Measurements from ENCODE around the gene RLBP1.
A peak's percentile ranks its signal among the peaks of the same experiment; 100 is the strongest.

The RLBP1 gene

DNA sequence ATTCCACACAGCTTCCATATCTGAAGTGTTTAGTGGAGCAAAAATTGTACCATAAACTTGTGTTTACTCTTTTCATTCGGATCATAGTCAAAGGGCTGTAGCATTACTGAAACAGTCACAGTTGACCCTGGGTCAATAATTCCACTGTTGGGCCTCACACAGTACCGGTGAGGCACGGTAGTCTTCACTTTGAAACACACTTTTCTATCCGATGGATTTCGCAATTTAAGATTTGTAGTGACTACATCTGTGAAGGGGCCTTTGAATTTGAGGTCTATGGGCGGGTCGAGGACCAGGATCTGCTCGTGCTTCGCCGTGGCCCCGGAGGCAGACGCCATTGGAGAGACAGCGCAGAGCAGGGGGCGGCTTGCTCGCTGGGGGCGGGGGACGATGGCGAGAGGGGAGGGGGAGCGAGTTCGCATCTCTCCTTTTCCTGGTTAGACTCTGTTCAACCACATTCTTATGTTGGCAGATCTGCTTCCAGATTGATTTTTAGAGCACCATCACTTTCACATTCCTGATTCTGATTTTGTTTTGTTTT, 19.8 kb downstream of the RLBP1 start:
- no peak overlapping the region for H3K4me3 ChIP-seq (ENCODE audit: low read length)
- peaks cover 8% of the 10 kb centered on the region for H3K36me3 ChIP-seq (ENCODE audit: control insufficient read depth, insufficient read depth, low read length)
- H3K9ac ChIP-seq (ENCODE audit: low read length) = no peak overlapping the region
- no peaks in the 10 kb centered on the region for H3K27me3 ChIP-seq (ENCODE audit: control insufficient read depth, insufficient read depth, low read length)
- H3K27ac ChIP-seq (ENCODE audit: low read depth, low read length) = no peak overlapping the region
- peaks cover 3% of the 10 kb centered on the region for H3K4me1 ChIP-seq (ENCODE audit: control insufficient read depth, insufficient read depth, low read length)

DNA sequence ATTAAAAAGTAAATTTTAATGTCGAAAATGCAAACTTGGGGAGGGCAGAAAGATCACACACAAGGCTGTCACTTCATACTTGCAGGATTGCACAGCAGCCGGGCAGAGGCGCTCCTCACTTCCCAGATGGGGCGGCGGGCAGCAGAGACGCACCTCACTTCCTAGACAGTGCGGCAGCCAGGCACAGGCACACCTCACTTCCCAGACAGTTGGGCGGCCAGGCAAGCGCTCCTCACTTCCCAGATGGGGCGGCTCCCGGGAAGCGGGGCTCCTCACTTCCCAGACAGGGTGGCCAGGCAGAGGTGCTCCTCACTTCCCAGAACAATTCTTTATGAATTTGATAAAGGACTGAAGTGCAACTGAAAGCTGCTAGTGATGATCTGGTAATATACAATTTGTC, 21.2 kb downstream of the RLBP1 start:
- H3K9ac ChIP-seq (ENCODE audit: low read length) = no peak overlapping the region
- no peak overlapping the region for H3K4me3 ChIP-seq (ENCODE audit: low read length)
- peaks cover 3% of the 10 kb centered on the region for H3K4me1 ChIP-seq (ENCODE audit: control insufficient read depth, insufficient read depth, low read length)
- H3K27ac ChIP-seq (ENCODE audit: low read depth, low read length) = no peak overlapping the region
- no peaks in the 10 kb centered on the region for H3K27me3 ChIP-seq (ENCODE audit: control insufficient read depth, insufficient read depth, low read length)
- peaks cover 14% of the 10 kb centered on the region for H3K36me3 ChIP-seq (ENCODE audit: control insufficient read depth, insufficient read depth, low read length)

DNA sequence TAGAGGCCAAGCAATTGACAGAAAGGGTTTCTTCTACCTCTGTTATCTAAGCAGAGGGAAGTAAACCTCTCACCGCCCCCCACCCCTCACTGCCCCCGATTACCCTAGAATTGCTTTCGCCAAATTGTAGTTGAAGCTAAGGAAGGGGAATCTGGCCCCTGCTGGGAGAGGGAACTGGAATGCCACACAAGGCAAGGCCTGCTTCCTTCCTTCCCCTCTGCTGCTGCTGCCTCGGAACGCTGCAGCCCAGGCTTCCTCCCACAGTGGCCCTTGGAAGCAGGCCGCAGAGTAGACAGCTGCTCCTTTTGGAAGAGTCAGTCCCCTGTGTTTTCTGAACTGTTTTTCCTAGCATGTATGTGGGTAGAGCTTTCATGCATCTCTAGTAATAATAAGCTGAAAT, 21.6 kb downstream of the RLBP1 start:
- Histone ChIP-seq H3K27me3 (ENCODE audit: control insufficient read depth, insufficient read depth, low read length) (no peaks in the 10 kb centered on the region), H3K27ac (ENCODE audit: low read depth, low read length) (peak overlapping the region; percentile 52), H3K9ac (ENCODE audit: low read length) (no peak overlapping the region), H3K4me1 (ENCODE audit: control insufficient read depth, insufficient read depth, low read length) (peaks cover 3% of the 10 kb centered on the region), H3K4me3 (ENCODE audit: low read length) (no peak overlapping the region), H3K36me3 (ENCODE audit: control insufficient read depth, insufficient read depth, low read length) (peaks cover 18% of the 10 kb centered on the region)

DNA sequence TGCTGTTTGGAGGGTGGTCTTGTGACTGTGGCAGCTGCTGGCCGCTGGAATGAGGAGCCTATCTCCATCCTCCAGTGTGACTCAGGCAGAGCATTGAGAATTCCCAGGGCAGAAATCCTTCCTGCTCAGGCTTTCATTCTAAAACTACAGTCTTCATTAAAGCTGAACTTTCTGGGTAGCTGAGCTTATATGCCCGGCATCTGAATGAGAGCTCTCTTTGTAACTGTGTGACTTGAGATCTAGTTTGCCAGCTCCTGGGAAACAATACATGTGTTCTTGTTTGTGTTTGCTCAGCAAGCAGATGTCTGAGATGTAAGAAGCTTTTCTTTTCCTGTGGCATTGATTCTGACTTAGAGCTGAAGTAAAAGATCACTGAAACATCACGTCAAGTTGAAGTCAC, 22.4 kb downstream of the RLBP1 start:
- Histone ChIP-seq H3K4me1 (ENCODE audit: control insufficient read depth, insufficient read depth, low read length) (peaks cover 3% of the 10 kb centered on the region), H3K4me3 (ENCODE audit: low read length) (no peak overlapping the region), H3K27ac (ENCODE audit: low read depth, low read length) (peak overlapping the region; percentile 52), H3K27me3 (ENCODE audit: control insufficient read depth, insufficient read depth, low read length) (no peaks in the 10 kb centered on the region), H3K36me3 (ENCODE audit: control insufficient read depth, insufficient read depth, low read length) (peaks cover 20% of the 10 kb centered on the region), H3K9ac (ENCODE audit: low read length) (no peak overlapping the region)

DNA sequence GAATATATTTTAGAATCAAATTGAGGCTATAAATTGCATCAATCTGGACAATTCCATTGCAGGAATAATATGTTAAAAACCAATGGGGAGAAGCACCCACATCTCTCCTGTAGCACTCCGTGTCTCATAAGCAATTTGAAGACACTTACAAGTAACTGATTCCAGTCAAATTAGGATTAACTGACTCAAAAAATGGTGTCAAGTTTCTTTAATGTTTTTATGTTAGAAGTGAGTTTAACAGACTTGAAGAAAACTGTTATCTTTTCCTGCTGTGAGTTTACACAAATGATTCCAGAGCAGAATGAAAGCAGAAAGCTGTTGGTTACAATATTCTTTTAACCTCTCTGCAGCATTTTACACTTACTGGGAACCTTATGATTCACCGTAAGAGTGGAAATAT, 23.2 kb downstream of the RLBP1 start:
- Histone ChIP-seq H3K36me3 (ENCODE audit: control insufficient read depth, insufficient read depth, low read length) (peaks cover 24% of the 10 kb centered on the region), H3K4me1 (ENCODE audit: control insufficient read depth, insufficient read depth, low read length) (peaks cover 3% of the 10 kb centered on the region), H3K27ac (ENCODE audit: low read depth, low read length) (peak overlapping the region; percentile 52), H3K27me3 (ENCODE audit: control insufficient read depth, insufficient read depth, low read length) (no peaks in the 10 kb centered on the region), H3K4me3 (ENCODE audit: low read length) (no peak overlapping the region), H3K9ac (ENCODE audit: low read length) (no peak overlapping the region)

DNA sequence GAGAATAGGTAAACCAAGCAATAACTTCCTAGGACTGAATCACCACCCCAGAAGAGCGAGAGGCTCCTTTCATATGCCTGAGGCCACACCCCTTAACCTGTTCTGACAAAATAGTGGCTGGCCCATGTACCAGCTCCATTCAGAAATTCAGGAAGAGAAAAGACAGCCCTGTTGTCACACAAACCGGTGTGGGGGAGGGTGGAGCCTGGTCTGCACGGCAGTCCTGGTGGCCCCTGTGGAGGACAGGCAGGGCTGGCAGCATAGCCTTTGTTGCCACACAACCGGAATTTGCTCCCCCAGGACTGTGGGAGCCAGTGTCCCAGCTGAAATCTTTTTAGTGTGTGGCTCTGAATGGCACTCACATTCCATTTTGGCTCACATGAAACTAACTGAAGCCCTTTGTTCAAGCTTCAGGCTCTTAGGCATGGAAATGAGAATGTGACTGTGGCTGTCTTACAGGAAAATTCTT, 23.8 kb downstream of the RLBP1 start:
- H3K4me3 ChIP-seq (ENCODE audit: low read length) = no peak overlapping the region
- H3K4me1 ChIP-seq (ENCODE audit: control insufficient read depth, insufficient read depth, low read length) = peaks cover 3% of the 10 kb centered on the region
- H3K27me3 ChIP-seq (ENCODE audit: control insufficient read depth, insufficient read depth, low read length) = no peaks in the 10 kb centered on the region
- H3K27ac ChIP-seq (ENCODE audit: low read depth, low read length) = peak overlapping the region; percentile 82
- peaks cover 28% of the 10 kb centered on the region for H3K36me3 ChIP-seq (ENCODE audit: control insufficient read depth, insufficient read depth, low read length)
- no peak overlapping the region for H3K9ac ChIP-seq (ENCODE audit: low read length)

DNA sequence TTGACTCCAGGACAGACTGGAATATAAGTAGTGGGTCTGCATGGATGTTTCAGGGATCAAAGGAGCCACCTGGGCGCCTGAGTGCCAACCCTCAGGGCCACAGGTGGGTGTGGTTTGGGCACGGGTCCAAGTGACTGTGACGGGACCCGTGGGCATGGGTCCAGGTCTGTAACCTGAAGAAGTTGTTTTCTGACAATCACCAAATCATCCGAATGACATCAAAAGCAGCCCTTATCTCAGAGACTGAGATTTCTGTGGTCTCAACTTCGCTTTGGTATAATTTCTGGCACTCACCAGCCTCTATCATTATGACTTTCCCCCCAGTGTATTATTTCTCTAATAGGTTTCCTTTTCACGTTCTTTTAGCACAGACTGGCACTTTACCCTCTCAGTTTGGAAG, 24.4 kb downstream of the RLBP1 start:
- peaks cover 31% of the 10 kb centered on the region for H3K36me3 ChIP-seq (ENCODE audit: control insufficient read depth, insufficient read depth, low read length)
- H3K4me3 ChIP-seq (ENCODE audit: low read length) = no peak overlapping the region
- peaks cover 3% of the 10 kb centered on the region for H3K4me1 ChIP-seq (ENCODE audit: control insufficient read depth, insufficient read depth, low read length)
- H3K27me3 ChIP-seq (ENCODE audit: control insufficient read depth, insufficient read depth, low read length) = no peaks in the 10 kb centered on the region
- no peak overlapping the region for H3K9ac ChIP-seq (ENCODE audit: low read length)
- H3K27ac ChIP-seq (ENCODE audit: low read depth, low read length) = peak overlapping the region; percentile 82

DNA sequence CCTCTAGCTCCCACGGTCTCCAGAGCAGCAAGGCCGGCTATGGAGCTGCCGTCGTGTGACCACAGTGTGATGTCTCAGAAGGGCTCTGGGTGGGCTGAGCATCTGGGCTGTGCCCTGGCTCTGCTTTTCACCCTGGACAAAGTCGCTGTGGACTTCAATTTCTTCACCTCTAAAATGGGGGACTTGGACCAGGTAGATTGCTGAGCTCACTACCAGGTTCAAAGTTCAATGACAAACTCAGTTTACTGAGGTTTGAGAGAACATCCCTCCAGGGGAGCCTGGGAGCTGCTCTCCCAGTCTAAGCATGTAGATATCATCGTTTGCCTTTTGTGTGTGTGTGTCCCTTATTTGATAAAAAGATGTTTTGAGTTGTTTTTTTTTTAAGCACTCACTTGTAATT, 25.1 kb downstream of the RLBP1 start:
- no peaks in the 10 kb centered on the region for H3K27me3 ChIP-seq (ENCODE audit: control insufficient read depth, insufficient read depth, low read length)
- peaks cover 3% of the 10 kb centered on the region for H3K4me1 ChIP-seq (ENCODE audit: control insufficient read depth, insufficient read depth, low read length)
- peaks cover 32% of the 10 kb centered on the region for H3K36me3 ChIP-seq (ENCODE audit: control insufficient read depth, insufficient read depth, low read length)
- no peak overlapping the region for H3K4me3 ChIP-seq (ENCODE audit: low read length)
- H3K27ac ChIP-seq (ENCODE audit: low read depth, low read length) = no peak overlapping the region
- no peak overlapping the region for H3K9ac ChIP-seq (ENCODE audit: low read length)

DNA sequence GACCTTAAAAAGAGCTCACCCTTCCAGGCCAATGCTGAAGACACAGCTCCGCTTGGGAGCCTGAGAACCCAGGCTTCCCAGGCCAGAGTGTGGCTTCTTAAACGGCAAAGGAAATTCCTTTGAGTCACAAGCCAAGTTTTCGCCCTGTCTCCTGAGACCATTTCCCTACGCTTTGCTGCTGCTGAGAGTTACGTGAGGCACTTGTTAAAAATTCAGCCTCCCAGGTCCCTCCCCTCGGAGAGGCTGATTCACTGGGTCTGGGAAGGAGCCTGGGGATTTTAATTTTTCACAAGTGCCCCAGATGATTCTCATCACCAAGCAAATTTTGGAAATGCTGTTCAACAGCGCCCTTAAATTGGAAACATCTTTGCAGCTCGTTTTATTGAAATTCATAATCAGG, 25.5 kb downstream of the RLBP1 start:
- no peak overlapping the region for H3K27ac ChIP-seq (ENCODE audit: low read depth, low read length)
- H3K4me3 ChIP-seq (ENCODE audit: low read length) = no peak overlapping the region
- peaks cover 32% of the 10 kb centered on the region for H3K36me3 ChIP-seq (ENCODE audit: control insufficient read depth, insufficient read depth, low read length)

DNA sequence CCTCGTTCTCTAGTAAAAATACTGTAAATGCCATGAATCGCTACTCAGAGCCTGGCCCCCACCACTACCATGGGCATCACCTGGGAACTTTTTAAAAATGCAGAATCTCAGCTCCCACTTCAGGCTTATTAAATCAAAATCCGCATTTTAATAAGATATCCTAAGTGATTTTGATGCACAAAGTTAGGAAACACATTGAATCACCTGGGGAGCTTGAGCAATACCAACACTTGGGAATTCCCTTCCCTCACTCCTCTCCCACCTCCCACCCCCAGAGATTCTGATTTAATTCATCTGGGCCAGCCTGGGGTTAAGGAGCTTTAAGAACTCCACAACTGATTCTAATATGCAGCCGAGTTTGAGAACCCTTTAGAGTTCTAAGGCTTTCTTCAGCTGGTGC, 26.8 kb downstream of the RLBP1 start:
- Histone ChIP-seq H3K9ac (ENCODE audit: low read length) (no peak overlapping the region), H3K4me3 (ENCODE audit: low read length) (no peak overlapping the region), H3K4me1 (ENCODE audit: control insufficient read depth, insufficient read depth, low read length) (peaks cover 3% of the 10 kb centered on the region), H3K27me3 (ENCODE audit: control insufficient read depth, insufficient read depth, low read length) (no peaks in the 10 kb centered on the region), H3K27ac (ENCODE audit: low read depth, low read length) (no peak overlapping the region), H3K36me3 (ENCODE audit: control insufficient read depth, insufficient read depth, low read length) (peaks cover 33% of the 10 kb centered on the region)

More for the DNA sequence above, 25.5 kb downstream of the RLBP1 start:
- H3K4me1 ChIP-seq (ENCODE audit: control insufficient read depth, insufficient read depth, low read length) = peaks cover 3% of the 10 kb centered on the region
- no peaks in the 10 kb centered on the region for H3K27me3 ChIP-seq (ENCODE audit: control insufficient read depth, insufficient read depth, low read length)
- H3K9ac ChIP-seq (ENCODE audit: low read length) = no peak overlapping the region

DNA sequence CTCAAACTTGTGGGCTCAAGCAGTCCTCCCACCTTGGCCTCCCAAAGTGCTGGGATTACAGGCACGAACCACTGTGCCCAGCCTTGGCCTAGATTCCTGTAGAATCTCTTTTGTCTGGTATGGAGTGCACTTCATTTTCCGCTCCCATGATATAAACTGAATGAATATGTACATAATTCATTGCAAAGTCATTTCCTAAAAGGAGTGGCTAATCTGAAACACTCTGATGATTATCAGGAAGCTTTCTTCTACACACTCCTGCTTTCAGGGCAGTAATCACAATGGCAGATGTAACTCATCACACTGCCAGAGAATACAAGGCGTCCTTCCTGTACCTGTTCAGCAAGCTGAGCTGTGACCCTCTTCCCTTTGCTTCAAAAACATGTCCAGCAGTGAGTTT, 28.6 kb downstream of the RLBP1 start:
- no peaks in the 10 kb centered on the region for H3K27me3 ChIP-seq (ENCODE audit: control insufficient read depth, insufficient read depth, low read length)
- H3K36me3 ChIP-seq (ENCODE audit: control insufficient read depth, insufficient read depth, low read length) = peaks cover 41% of the 10 kb centered on the region

DNA sequence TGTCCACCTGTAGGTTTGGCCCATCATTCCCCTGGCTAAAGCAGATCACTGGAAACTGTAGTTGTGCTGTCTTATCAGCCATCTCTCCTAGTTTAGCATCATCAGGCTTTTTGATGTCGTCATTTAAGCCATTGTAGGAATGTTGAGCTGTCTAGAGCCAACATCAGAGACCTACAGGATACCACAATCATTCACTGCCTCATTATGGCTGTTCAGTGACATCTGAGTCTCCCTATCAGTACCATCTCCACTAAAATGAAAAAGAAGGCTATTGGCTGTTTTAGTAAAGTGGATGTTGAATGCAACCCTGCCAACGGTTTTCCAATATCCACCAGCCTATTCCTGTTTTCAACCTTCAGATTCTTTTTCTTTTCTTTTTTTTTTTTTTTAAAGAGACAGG, 29.2 kb downstream of the RLBP1 start:
- Histone ChIP-seq H3K27me3 (ENCODE audit: control insufficient read depth, insufficient read depth, low read length) (no peaks in the 10 kb centered on the region), H3K9ac (ENCODE audit: low read length) (no peak overlapping the region), H3K27ac (ENCODE audit: low read depth, low read length) (no peak overlapping the region), H3K4me1 (ENCODE audit: control insufficient read depth, insufficient read depth, low read length) (peaks cover 3% of the 10 kb centered on the region), H3K36me3 (ENCODE audit: control insufficient read depth, insufficient read depth, low read length) (peaks cover 41% of the 10 kb centered on the region), H3K4me3 (ENCODE audit: low read length) (no peak overlapping the region)

More for the DNA sequence above, 28.6 kb downstream of the RLBP1 start:
- Histone ChIP-seq H3K9ac (ENCODE audit: low read length) (no peak overlapping the region), H3K4me1 (ENCODE audit: control insufficient read depth, insufficient read depth, low read length) (peaks cover 3% of the 10 kb centered on the region), H3K27ac (ENCODE audit: low read depth, low read length) (no peak overlapping the region), H3K4me3 (ENCODE audit: low read length) (no peak overlapping the region)

DNA sequence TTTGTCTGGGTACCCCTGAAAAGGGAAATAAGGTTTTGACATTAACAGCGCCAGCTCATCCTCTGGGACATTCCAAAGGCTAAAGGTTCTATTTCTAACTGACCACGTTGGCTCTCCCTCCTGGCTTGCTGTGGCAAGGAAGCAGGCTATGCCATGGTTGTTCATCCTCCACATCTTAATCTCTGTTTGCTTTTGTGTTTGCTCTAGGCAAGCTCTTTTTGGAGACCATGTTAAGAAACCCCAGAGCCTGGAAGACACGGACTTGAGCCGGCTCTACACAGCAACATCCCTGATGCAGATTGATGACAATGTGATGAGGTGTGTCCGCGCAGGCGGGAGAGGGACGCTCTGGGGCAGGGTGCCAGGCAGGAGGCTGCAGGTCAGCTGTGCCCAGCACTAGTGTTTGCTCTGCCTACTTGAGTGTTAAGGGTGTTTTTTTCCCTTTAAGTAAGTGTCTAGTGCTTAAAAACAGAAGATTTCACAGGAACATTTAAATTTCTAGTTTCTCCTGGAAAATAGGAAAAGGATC, 33.3 kb downstream of the RLBP1 start:
- Histone ChIP-seq H3K36me3 (ENCODE audit: control insufficient read depth, insufficient read depth, low read length) (peaks cover 42% of the 10 kb centered on the region), H3K27ac (ENCODE audit: low read depth, low read length) (no peak overlapping the region)

More for the DNA sequence above, 33.3 kb downstream of the RLBP1 start:
- H3K4me1 ChIP-seq (ENCODE audit: control insufficient read depth, insufficient read depth, low read length) = no peaks in the 10 kb centered on the region
- H3K9ac ChIP-seq (ENCODE audit: low read length) = no peak overlapping the region
- no peaks in the 10 kb centered on the region for H3K27me3 ChIP-seq (ENCODE audit: control insufficient read depth, insufficient read depth, low read length)
- no peak overlapping the region for H3K4me3 ChIP-seq (ENCODE audit: low read length)

Measured in rectal smooth muscle tissue (tissue), 1 donor.